SU-DHL-6 (cell line): ENCODE measurements around the gene DDX31.

ENCODE experiments used
- H2AFZ ChIP-seq: fragments of 200-600 bp; sonication (generic); 2 replicates; pipeline ENCODE4 v1.6.1; 2014; ENCODE audit warnings: low read depth, mild to moderate bottlenecking, moderate library complexity, mixed read lengths, antibody characterized with exemption, low read length; ENCODE audit not compliant: severe bottlenecking
- H3F3A ChIP-seq: fragments of 200-600 bp; shearing (Covaris generic); 2 replicates; pipeline ENCODE4 v1.6.0; 2016; ENCODE audit warnings: antibody characterized with exemption, mild to moderate bottlenecking; ENCODE audit not compliant: insufficient read depth
- H3K27ac ChIP-seq: fragments of 200-600 bp; sonication (generic); 2 replicates; pipeline ENCODE4 v1.5.1; 2016; ENCODE audit warnings: low read depth, mild to moderate bottlenecking, low read length, moderate library complexity, mixed read lengths
- H3K27me3 ChIP-seq: fragments of 200-600 bp; sonication (generic), shearing (Covaris generic); 2 replicates; pipeline ENCODE4 v1.6.0; 2014; ENCODE audit warnings: mild to moderate bottlenecking, low read length
- H3K36me3 ChIP-seq: fragments of 200-600 bp; sonication (generic); 2 replicates; pipeline ENCODE4 v1.6.1; 2014; ENCODE audit warnings: mild to moderate bottlenecking, low read length, mixed read lengths
- H3K4me2 ChIP-seq: fragments of 300-600, 200-600 bp; shearing (Covaris generic), sonication (generic); 2 replicates; pipeline ENCODE4 v1.6.0; 2014; ENCODE audit warnings: low read length, low read depth, mild to moderate bottlenecking; ENCODE audit not compliant: poor library complexity, severe bottlenecking
- H3K4me3 ChIP-seq: fragments of 200-600 bp; sonication (generic); 2 replicates; pipeline ENCODE4 v1.5.1; 2014; ENCODE audit warnings: antibody characterized with exemption, low read length, mild to moderate bottlenecking, mixed read lengths; ENCODE audit not compliant: insufficient read depth, poor library complexity, severe bottlenecking
- H3K79me2 ChIP-seq: fragments of 200-600 bp; sonication (generic); 2 replicates; pipeline ENCODE4 v1.6.1; 2014; ENCODE audit warnings: mild to moderate bottlenecking, low read length, moderate library complexity; ENCODE audit not compliant: insufficient read depth
- H3K9ac ChIP-seq: fragments of 200-600 bp; sonication (generic); 2 replicates; pipeline ENCODE4 v1.7.0; 2014; ENCODE audit warnings: mild to moderate bottlenecking, low read length
- H3K9me2 ChIP-seq: fragments of 200-600 bp; sonication (generic); replicated peaks from 2 replicates; pipeline ENCODE4 v1.6.1; 2014; ENCODE audit warnings: low read length; ENCODE audit not compliant: insufficient read depth
- H3K9me3 ChIP-seq: fragments of 200-600 bp; sonication (generic); 2 replicates; pipeline ENCODE4 v1.6.1; 2014; ENCODE audit warnings: low read length, mixed read lengths; ENCODE audit not compliant: insufficient read depth
- H4K20me1 ChIP-seq: fragments of 200-600 bp; sonication (generic); 2 replicates; pipeline ENCODE4 v1.6.1; 2014; ENCODE audit warnings: low read depth, mild to moderate bottlenecking, antibody characterized with exemption, low read length, moderate library complexity, mixed read lengths
- EZH2phosphoT487 ChIP-seq: fragments of 200-600 bp; sonication (generic), shearing (Covaris generic); conservative IDR thresholded peaks from 2 replicates; pipeline ENCODE4 v1.6.1; 2018; ENCODE audit warnings: mild to moderate bottlenecking, antibody characterized with exemption, low read length, moderate library complexity, mixed read lengths
- TF ChIP-seq, protein P1 (sequence below): fragments of 200-600 bp; sonication (generic); IDR thresholded peaks from one replicate; pipeline ENCODE4 v1.5.1; 2017; ENCODE audit warnings: antibody characterized with exemption, mild to moderate bottlenecking, low read length, moderate library complexity; ENCODE audit not compliant: insufficient read depth, poor library complexity, severe bottlenecking

Gene DDX31

DNA sequence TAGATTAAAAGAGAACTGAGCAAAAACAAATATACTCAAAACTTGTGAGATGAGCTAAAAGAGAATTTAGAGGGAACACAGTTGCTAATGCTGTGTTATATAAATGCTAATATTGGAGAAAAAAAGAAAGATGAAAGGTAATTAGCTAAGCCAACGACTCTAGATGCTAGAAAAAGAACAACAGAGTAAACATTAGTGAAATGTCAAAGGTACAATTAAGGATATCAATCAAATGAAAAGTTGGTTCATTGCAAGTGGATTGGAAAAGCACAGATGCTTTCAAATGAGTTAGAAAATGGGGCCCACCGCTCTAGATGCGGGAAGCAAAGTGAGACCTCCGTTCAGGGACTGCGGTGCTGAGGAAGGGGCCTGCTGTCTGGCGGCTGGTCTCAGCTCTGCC lies 105.3 kb downstream of the DDX31 start:
- H3K4me2 ChIP-seq = no peak overlapping the region
- H3K36me3 ChIP-seq = no peaks in the 10 kb centered on the region
- H4K20me1 ChIP-seq = no peaks in the 10 kb centered on the region
- H3F3A ChIP-seq = no peaks in the 10 kb centered on the region
- H3K27ac ChIP-seq = no peak overlapping the region
- no peak overlapping the region for H2AFZ ChIP-seq
- no peaks in the 10 kb centered on the region for H3K9me3 ChIP-seq
- no peaks in the 10 kb centered on the region for H3K9me2 ChIP-seq
- H3K27me3 ChIP-seq = no peaks in the 10 kb centered on the region
- H3K9ac ChIP-seq = no peak overlapping the region
- TF ChIP-seq EZH2phosphoT487 = no peak
- TF ChIP-seq, protein P1, sequence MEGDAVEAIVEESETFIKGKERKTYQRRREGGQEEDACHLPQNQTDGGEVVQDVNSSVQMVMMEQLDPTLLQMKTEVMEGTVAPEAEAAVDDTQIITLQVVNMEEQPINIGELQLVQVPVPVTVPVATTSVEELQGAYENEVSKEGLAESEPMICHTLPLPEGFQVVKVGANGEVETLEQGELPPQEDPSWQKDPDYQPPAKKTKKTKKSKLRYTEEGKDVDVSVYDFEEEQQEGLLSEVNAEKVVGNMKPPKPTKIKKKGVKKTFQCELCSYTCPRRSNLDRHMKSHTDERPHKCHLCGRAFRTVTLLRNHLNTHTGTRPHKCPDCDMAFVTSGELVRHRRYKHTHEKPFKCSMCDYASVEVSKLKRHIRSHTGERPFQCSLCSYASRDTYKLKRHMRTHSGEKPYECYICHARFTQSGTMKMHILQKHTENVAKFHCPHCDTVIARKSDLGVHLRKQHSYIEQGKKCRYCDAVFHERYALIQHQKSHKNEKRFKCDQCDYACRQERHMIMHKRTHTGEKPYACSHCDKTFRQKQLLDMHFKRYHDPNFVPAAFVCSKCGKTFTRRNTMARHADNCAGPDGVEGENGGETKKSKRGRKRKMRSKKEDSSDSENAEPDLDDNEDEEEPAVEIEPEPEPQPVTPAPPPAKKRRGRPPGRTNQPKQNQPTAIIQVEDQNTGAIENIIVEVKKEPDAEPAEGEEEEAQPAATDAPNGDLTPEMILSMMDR = no peak
- H3K4me3 ChIP-seq = no peak overlapping the region
- H3K79me2 ChIP-seq = no peaks in the 10 kb centered on the region

GRCh38 chr9:132562306-132562573 lies 107.5 kb downstream of the DDX31 start:
- H3F3A ChIP-seq = no peaks in the 10 kb centered on the region
- no peak overlapping the region for H3K27ac ChIP-seq
- H3K4me3 ChIP-seq = no peak overlapping the region
- TF ChIP-seq, protein P1 = no peak
- TF ChIP-seq EZH2phosphoT487 = no peak
- no peaks in the 10 kb centered on the region for H3K9me3 ChIP-seq
- H3K9me2 ChIP-seq = no peaks in the 10 kb centered on the region
- no peaks in the 10 kb centered on the region for H3K36me3 ChIP-seq
- no peak overlapping the region for H2AFZ ChIP-seq
- H4K20me1 ChIP-seq = no peaks in the 10 kb centered on the region
- no peaks in the 10 kb centered on the region for H3K27me3 ChIP-seq
- H3K4me2 ChIP-seq = no peak overlapping the region
- H3K79me2 ChIP-seq = no peaks in the 10 kb centered on the region
- no peak overlapping the region for H3K9ac ChIP-seq

GRCh38 chr9:132560616-132561202 lies 109.1 kb downstream of the DDX31 start:
- Histone ChIP-seq H3K79me2 (no peaks in the 10 kb centered on the region), H3K27me3 (no peaks in the 10 kb centered on the region), H3K27ac (no peak overlapping the region), H3K4me3 (no peak overlapping the region), H3K9ac (no peak overlapping the region), H3K9me3 (no peaks in the 10 kb centered on the region), H3K36me3 (no peaks in the 10 kb centered on the region), H3K9me2 (no peaks in the 10 kb centered on the region), H3K4me2 (no peak overlapping the region), H4K20me1 (no peaks in the 10 kb centered on the region), H2AFZ (no peak overlapping the region), H3F3A (no peaks in the 10 kb centered on the region)
- TF ChIP-seq, protein P1 = no peak
- TF ChIP-seq EZH2phosphoT487 = no peak

DNA sequence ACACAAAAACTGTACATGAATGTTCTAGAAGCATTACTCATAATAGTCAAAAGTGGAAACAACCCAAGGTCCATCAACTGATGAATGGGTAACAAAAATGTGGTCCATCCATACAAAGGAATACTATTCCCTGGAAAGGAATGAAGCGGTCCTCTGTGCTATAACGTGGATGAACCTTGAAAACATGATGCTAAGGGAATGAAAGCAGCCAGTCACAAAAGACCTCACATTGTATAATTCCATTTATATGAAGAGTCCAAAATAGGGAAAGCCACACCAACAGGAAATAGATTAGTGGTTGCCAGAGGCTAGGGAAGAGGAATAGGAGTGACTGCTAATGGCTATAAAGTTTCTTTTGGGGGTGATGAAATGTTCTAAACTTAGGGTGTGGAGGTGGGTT lies 110.1 kb downstream of the DDX31 start:
- H3K27ac ChIP-seq = no peak overlapping the region
- H3K27me3 ChIP-seq = no peaks in the 10 kb centered on the region
- H3K4me2 ChIP-seq = no peak overlapping the region
- no peaks in the 10 kb centered on the region for H3K9me2 ChIP-seq
- no peaks in the 10 kb centered on the region for H3F3A ChIP-seq
- no peaks in the 10 kb centered on the region for H3K36me3 ChIP-seq
- H3K79me2 ChIP-seq = no peaks in the 10 kb centered on the region
- H3K9me3 ChIP-seq = no peaks in the 10 kb centered on the region
- no peaks in the 10 kb centered on the region for H4K20me1 ChIP-seq
- TF ChIP-seq EZH2phosphoT487 = no peak
- TF ChIP-seq, protein P1 = no peak
- no peak overlapping the region for H2AFZ ChIP-seq
- no peak overlapping the region for H3K9ac ChIP-seq
- no peak overlapping the region for H3K4me3 ChIP-seq
